B cell (primary cell): Measurements from ENCODE around the gene RNF111. TPM values are rescaled to one million over a fixed set of nuclear protein-coding genes. Genes with fewer than 3 reads are reported as not detected.
"Not testable (repeated sequence)": the region's sequence is repeated elsewhere in the genome, so short reads cannot be mapped to it uniquely, and the experiment has no call there.

Experiments used
- ATAC-seq: fragments of 200-7000 bp; cut with Tn5 transposase; one replicate; pipeline ENCODE4 v1.10.0; 2021; ENCODE audit warnings: low read depth, mild to moderate bottlenecking, moderate number of reproducible peaks, moderate library complexity
- CTCF ChIA-PET: fragments of 350-600 bp; sonication (Branson Sonifier 250); formaldehyde crosslinking; loops from one replicate; lab custom pipeline; 2021; ENCODE audit warnings: antibody characterized with exemption, inconsistent platforms; lab: Charles Lee
- POLR2A ChIA-PET: fragments of 350-600 bp; sonication (Branson Sonifier 250); formaldehyde crosslinking; loops from one replicate; lab custom pipeline; 2021; ENCODE audit warnings: antibody characterized with exemption; lab: Charles Lee
- DNase-seq: peaks from one replicate; pipeline ENCODE4 v3.0.0; 2013
- H2AFZ ChIP-seq: 2 replicates; pipeline ENCODE4 v1.6.1; 2012; ENCODE audit warnings: mild to moderate bottlenecking, low read depth, low read length; ENCODE audit not compliant: insufficient read depth, poor library complexity, severe bottlenecking
- H3K27ac ChIP-seq, 2 donors: 1 replicate in 1 of 2; 2 replicates in 1 of 2; pipeline ENCODE4 v1.5.1; 2012 to 2013; ENCODE audit warnings: low read length in 2 of 2, mild to moderate bottlenecking in 2 of 2, moderate library complexity in 1 of 2
- H3K27me3 ChIP-seq, 4 experiments: fragments of 200-600 bp in 1 of 4; sonication (generic) in 1 of 4; replicated peaks in 1 of 4; 1 replicate in 2 of 4; 2 replicates in 2 of 4; pipeline versions ENCODE4 v1.6.1 to v1.7.0; 2013 to 2016; ENCODE audit warnings: low read length in 3 of 4, mild to moderate bottlenecking in 2 of 4, mixed read lengths in 1 of 4, moderate library complexity in 1 of 4; ENCODE audit not compliant: insufficient read depth in 4 of 4, control insufficient read depth in 3 of 4; ENCODE audit errors: control extremely low read depth in 1 of 4
- H3K36me3 ChIP-seq, 2 experiments: replicated peaks in 1 of 2; 1 replicate in 1 of 2; 2 replicates in 1 of 2; pipeline versions ENCODE4 v1.6.1 to v1.7.1; 2013; ENCODE audit warnings: low read length in 1 of 2; ENCODE audit not compliant: insufficient read depth in 2 of 2, control insufficient read depth in 1 of 2; ENCODE audit errors: control extremely low read depth in 1 of 2, extremely low read depth in 1 of 2
- H3K4me1 ChIP-seq, 2 donors: fragments of 200-600 bp in 1 of 2; sonication (generic) in 1 of 2; 1 replicate in 1 of 2; 2 replicates in 1 of 2; pipeline versions ENCODE4 v1.5.1 to v1.6.1; 2013 to 2017; ENCODE audit warnings: low read length in 2 of 2; ENCODE audit not compliant: control insufficient read depth in 2 of 2, insufficient read depth in 2 of 2
- H3K4me2 ChIP-seq: replicated peaks from 2 replicates; pipeline ENCODE3; 2012; ENCODE audit warnings: mild to moderate bottlenecking, low read depth, low read length; ENCODE audit not compliant: poor library complexity, severe bottlenecking
- H3K4me3 ChIP-seq, 5 experiments: fragments of 200-600 bp in 1 of 5; sonication (generic) in 1 of 5; 1 replicate in 3 of 5; 2 replicates in 2 of 5; pipeline versions ENCODE4 v1.5.1 to v1.7.0; 2011 to 2016; ENCODE audit warnings: low read length in 4 of 5, mild to moderate bottlenecking in 4 of 5, low read depth in 2 of 5, control low read depth in 1 of 5, moderate library complexity in 1 of 5; ENCODE audit not compliant: insufficient read depth in 1 of 5; ENCODE audit errors: control extremely low read depth in 1 of 5, extremely low read depth in 1 of 5
- H3K79me2 ChIP-seq: fragments of 200-600 bp; sonication (generic); one replicate; pipeline ENCODE4 v1.6.0; 2016; ENCODE audit warnings: low read length; ENCODE audit not compliant: control insufficient read depth, insufficient read depth
- H3K9ac ChIP-seq: fragments of 200-600 bp; sonication (generic); 2 replicates; pipeline ENCODE4 v1.6.1; 2017; ENCODE audit warnings: mild to moderate bottlenecking, low read length, moderate library complexity
- H3K9me3 ChIP-seq, 3 donors: one replicate each; pipeline versions ENCODE4 v1.6.1 to v1.7.1; 2013; ENCODE audit warnings: low read length in 2 of 3; ENCODE audit not compliant: control insufficient read depth in 2 of 3, insufficient read depth in 1 of 3; ENCODE audit errors: control extremely low read depth in 1 of 3
- H4K20me1 ChIP-seq: 2 replicates; pipeline ENCODE4 v1.6.0; 2012; ENCODE audit warnings: mild to moderate bottlenecking, low read length; ENCODE audit not compliant: insufficient read depth, control insufficient read depth, poor library complexity, severe bottlenecking
- H3K27ac Mint-ChIP-seq: one replicate; pipeline ENCODE4 v1.8.0; 2021; ENCODE audit warnings: mixed read lengths
- H3K27me3 Mint-ChIP-seq: one replicate; pipeline ENCODE4 v1.8.0; 2021; ENCODE audit warnings: mixed read lengths
- H3K4me1 Mint-ChIP-seq: one replicate; pipeline ENCODE4 v1.8.0; 2021; ENCODE audit warnings: mixed read lengths
- H3K4me3 Mint-ChIP-seq: one replicate; pipeline ENCODE4 v1.8.0; 2021; ENCODE audit warnings: mixed read lengths
- H3K9me3 Mint-ChIP-seq: one replicate; pipeline ENCODE4 v1.8.0; 2022; ENCODE audit warnings: mixed read lengths; ENCODE audit not compliant: insufficient read depth
- EZH2 ChIP-seq: IDR thresholded peaks from 2 replicates; pipeline ENCODE4 v1.6.1; 2012; ENCODE audit warnings: borderline replicate concordance, low read depth, mild to moderate bottlenecking, moderate library complexity, low read length; ENCODE audit not compliant: insufficient read depth, poor library complexity, severe bottlenecking
- WGBS: methylation state at CpG from one replicate; pipeline ENCODE4 v1.1.5; 2013; ENCODE audit warnings: missing lambda C conversion rate; ENCODE audit not compliant: insufficient coverage; 5-methylcytosine and 5-hydroxymethylcytosine counted together
- intact Hi-C: fragments of 100-400 bp; cut with micrococcal nuclease; formaldehyde crosslinking; loops from one replicate; pipeline ENCODE4 v1.10.0; 2022
- polyA plus RNA-seq: library from polyadenylated mRNA; depleted of rRNA; stranded (reverse); fragments of >200 nt; gene quantifications from 2 replicates; pipeline ENCODE4 v1.2.3, GENCODE V29; 2012
- total RNA-seq, 2 donors: library from RNA; stranded (reverse); fragments of 120-200 nt in 1 of 2; gene quantifications; 1 replicate in 1 of 2; 2 replicates in 1 of 2; pipeline versions ENCODE4 v1.2.3 to v1.2.4, GENCODE V29; 2013 to 2022
- TF ChIP-seq, protein P1 (sequence below): fragments of 200-600 bp; IDR thresholded peaks from one replicate; pipeline ENCODE4 v1.8.0; 2022; ENCODE audit warnings: antibody characterized with exemption, mild to moderate bottlenecking

Gene RNF111
- total and polyA plus RNA-seq, 2 donors (not counting 1 experiment from before 2014, with no cell fraction given): 24.9 to 72.3 TPM

DNA sequence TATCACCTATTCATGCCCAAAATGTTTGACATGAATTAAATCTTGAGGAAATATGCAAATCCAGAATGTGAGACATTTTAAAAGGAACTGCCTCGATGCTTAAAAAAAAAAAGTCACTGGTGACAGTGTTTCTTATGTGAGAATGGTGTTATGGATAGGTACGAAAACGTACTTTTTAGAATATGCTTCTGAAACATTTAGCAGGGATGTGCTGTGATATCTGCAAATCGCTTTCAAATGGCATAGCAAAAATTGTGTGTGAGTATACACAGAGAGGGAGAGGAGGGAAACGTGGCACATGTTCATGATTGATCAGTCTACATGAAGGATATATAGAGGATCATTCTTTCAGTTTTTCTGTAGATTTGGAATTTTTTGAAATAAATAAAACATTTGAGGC lies 133.5 kb downstream of the RNF111 start:
- H3K4me3 Mint-ChIP-seq: no peak overlapping the region
- no peak for DNase-seq
- Histone ChIP-seq H4K20me1 (no peaks in the 10 kb centered on the region), H3K79me2 (no peaks in the 10 kb centered on the region), H3K27ac (no peak overlapping the region), H3K4me2 (no peak overlapping the region), H3K36me3 (no peaks in the 10 kb centered on the region), H3K9ac (no peak overlapping the region), H3K4me1 (peaks cover 0 to 6% of the 10 kb centered on the region in 2 donors), H2AFZ (no peak overlapping the region), H3K9me3 (no peaks in the 10 kb centered on the region), H3K27me3 (no peaks in the 10 kb centered on the region), H3K4me3 (no peak overlapping the region)
- H3K27ac Mint-ChIP-seq: no peak overlapping the region
- no peak for ATAC-seq
- intact Hi-C loops: no loop called here
- POLR2A ChIA-PET: no interaction called here
- TF ChIP-seq, protein P1, sequence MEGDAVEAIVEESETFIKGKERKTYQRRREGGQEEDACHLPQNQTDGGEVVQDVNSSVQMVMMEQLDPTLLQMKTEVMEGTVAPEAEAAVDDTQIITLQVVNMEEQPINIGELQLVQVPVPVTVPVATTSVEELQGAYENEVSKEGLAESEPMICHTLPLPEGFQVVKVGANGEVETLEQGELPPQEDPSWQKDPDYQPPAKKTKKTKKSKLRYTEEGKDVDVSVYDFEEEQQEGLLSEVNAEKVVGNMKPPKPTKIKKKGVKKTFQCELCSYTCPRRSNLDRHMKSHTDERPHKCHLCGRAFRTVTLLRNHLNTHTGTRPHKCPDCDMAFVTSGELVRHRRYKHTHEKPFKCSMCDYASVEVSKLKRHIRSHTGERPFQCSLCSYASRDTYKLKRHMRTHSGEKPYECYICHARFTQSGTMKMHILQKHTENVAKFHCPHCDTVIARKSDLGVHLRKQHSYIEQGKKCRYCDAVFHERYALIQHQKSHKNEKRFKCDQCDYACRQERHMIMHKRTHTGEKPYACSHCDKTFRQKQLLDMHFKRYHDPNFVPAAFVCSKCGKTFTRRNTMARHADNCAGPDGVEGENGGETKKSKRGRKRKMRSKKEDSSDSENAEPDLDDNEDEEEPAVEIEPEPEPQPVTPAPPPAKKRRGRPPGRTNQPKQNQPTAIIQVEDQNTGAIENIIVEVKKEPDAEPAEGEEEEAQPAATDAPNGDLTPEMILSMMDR: no peak
- TF ChIP-seq EZH2: no peak
- WGBS: 98% methylated on average over 5 of the region's 5 CpGs
- CTCF ChIA-PET: no interaction called here
- no peaks in the 10 kb centered on the region for H3K9me3 Mint-ChIP-seq
- no peaks in the 10 kb centered on the region for H3K27me3 Mint-ChIP-seq
- H3K4me1 Mint-ChIP-seq: peaks cover 5% of the 10 kb centered on the region

DNA sequence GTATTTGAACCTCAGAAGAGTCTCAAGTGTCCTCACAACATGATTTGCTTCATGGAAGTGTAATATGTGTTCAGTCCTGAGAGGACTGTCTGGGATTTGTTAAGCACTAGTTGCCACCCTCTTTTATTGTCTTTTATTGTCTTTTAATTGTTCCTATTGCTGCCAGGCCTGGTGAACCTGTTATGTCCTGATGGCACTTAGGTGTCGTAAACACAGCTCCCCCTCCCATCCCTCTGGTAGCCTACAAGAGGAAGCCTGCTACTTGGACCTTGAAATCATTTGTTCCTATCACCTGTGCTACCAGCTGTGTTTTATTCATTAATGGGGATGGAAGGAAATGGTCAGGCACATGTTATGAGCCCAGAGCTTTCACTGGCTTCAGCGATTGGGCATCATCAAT lies 136.8 kb downstream of the RNF111 start:
- no peak for TF ChIP-seq EZH2
- TF ChIP-seq, protein P1: no peak
- H3K9me3 Mint-ChIP-seq: peaks cover 2% of the 10 kb centered on the region
- Histone ChIP-seq H3K9ac (no peak overlapping the region), H3K9me3 (no peaks in the 10 kb centered on the region), H3K4me2 (no peak overlapping the region), H3K36me3 (no peaks in the 10 kb centered on the region), H3K79me2 (no peaks in the 10 kb centered on the region), H3K27ac (no peak overlapping the region), H4K20me1 (no peaks in the 10 kb centered on the region), H3K4me3 (no peak overlapping the region), H2AFZ (no peak overlapping the region), H3K27me3 (no peaks in the 10 kb centered on the region), H3K4me1 (peaks cover 0 to 9% of the 10 kb centered on the region in 2 donors)
- H3K4me1 Mint-ChIP-seq: peaks cover 22% of the 10 kb centered on the region
- H3K4me3 Mint-ChIP-seq: no peak overlapping the region
- WGBS: 100% methylated on average over 1 of the region's 2 CpGs
- ATAC-seq: no peak
- CTCF ChIA-PET: no interaction called here
- intact Hi-C loops: no loop called here
- H3K27me3 Mint-ChIP-seq: no peaks in the 10 kb centered on the region
- no peak for DNase-seq
- POLR2A ChIA-PET: interaction anchor here (0.6 kb wide), 1 partner anchor 130 kb away, joined by 3 read pairs; no protein-coding TSS in a partner anchor
- H3K27ac Mint-ChIP-seq: no peak overlapping the region

DNA sequence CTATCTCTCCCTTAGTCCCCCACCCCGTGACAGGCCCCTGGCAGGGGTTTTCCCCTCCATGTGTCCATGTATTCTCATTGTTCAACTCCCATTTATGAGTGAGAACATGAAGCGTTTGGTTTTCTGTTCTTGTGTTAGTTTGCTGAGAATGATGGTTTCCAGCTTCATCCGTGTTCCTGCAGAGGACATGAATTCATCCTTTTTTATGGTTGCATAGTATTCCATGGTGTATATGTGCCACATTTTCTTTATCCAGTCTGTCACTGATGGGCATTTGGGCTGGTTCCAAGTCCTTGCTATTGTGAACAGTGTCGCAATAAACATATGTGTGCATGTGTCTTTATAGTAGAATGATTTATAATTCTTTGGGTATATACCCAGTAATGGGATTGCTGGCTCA lies 138.2 kb downstream of the RNF111 start:
- H4K20me1 ChIP-seq, H2AFZ ChIP-seq, H3K4me2 ChIP-seq, H3K79me2 ChIP-seq, DNase-seq, H3K9me3 Mint-ChIP-seq, H3K9ac ChIP-seq, H3K27me3 ChIP-seq, H3K27me3 Mint-ChIP-seq, H3K4me1 ChIP-seq, ATAC-seq, H3K4me3 Mint-ChIP-seq, H3K4me3 ChIP-seq, H3K27ac Mint-ChIP-seq, H3K27ac ChIP-seq, intact Hi-C loops, H3K9me3 ChIP-seq, CTCF ChIA-PET, H3K36me3 ChIP-seq, POLR2A ChIA-PET: not testable (repeated sequence)
- peaks cover 22% of the 10 kb centered on the region for H3K4me1 Mint-ChIP-seq
- no CpG with 5 or more reads among the region's 4 CpGs for WGBS
